H1 (cell line): ENCODE results near the gene PDIA5. TPM values are rescaled to one million over a fixed set of nuclear protein-coding genes. Genes with fewer than 3 reads are reported as not detected.

ENCODE experiments used
- CHD7 ChIP-seq: fragments of 300-600 bp; sonication (generic); IDR thresholded peaks from 2 replicates; pipeline ENCODE4 v1.7.1; 2012; ENCODE audit warnings: low read length, moderate library complexity, mild to moderate bottlenecking, inconsistent platforms; ENCODE audit not compliant: insufficient replicate concordance
- EZH2 ChIP-seq: fragments of 200-600 bp; sonication (generic); IDR thresholded peaks from 2 replicates; pipeline ENCODE4 v1.7.1; 2012; ENCODE audit warnings: low read depth, mild to moderate bottlenecking, moderate library complexity, low read length, inconsistent platforms; ENCODE audit not compliant: severe bottlenecking
- FOSL1 ChIP-seq: IDR thresholded peaks from 2 replicates; pipeline ENCODE4 v1.6.1; 2011; ENCODE audit warnings: mild to moderate bottlenecking, low read depth, low read length, moderate library complexity; ENCODE audit not compliant: insufficient read depth
- RBBP5 ChIP-seq: IDR thresholded peaks from 2 replicates; pipeline ENCODE4 v1.7.1; 2012; ENCODE audit warnings: low read depth, mild to moderate bottlenecking, inconsistent platforms, low read length, moderate library complexity, borderline replicate concordance
- USF2 ChIP-seq: IDR thresholded peaks from 2 replicates; pipeline ENCODE4 v1.6.1; 2011; ENCODE audit warnings: low read length, improper control_type of control experiment
- polyA plus RNA-seq, 7 experiments: library from polyadenylated mRNA; depleted of rRNA in 3 of 7; stranded (reverse) in 5 of 7; unstranded in 2 of 7; fragments of >200 nt in 5 of 7; fragments of 200-250 nt in 2 of 7; gene quantifications; 1 replicate in 5 of 7; 2 replicates in 1 of 7; 4 replicates in 1 of 7; pipeline versions ENCODE4 v1.2.1 to v1.2.3, GENCODE V29; 2011 to 2013; ENCODE audit warnings: missing spikeins in 2 of 7, mixed read lengths in 2 of 7
- total RNA-seq: library from RNA; stranded (reverse); fragmentation: NEBNext Ultra II Directional; extraction: Animal tissue kit (Norgen Biotek cat#: 25700); gene quantifications from 2 replicates; pipeline ENCODE4 v1.2.1, GENCODE V29; 2021

Gene PDIA5
- total and polyA plus RNA-seq, 2 of the 8 experiments (the other 6 are each of a cell fraction or from before 2014, with no cell fraction given), result 18.2 to 32.8 TPM

- no peak for TF ChIP-seq CHD7
- no peak for TF ChIP-seq FOSL1
- TF ChIP-seq EZH2, result no peak
- no peak for TF ChIP-seq USF2
- no peak for TF ChIP-seq RBBP5
Observed at GRCh38 chr3:123158899-123159390, 92.1 kb downstream of the PDIA5 start (continued).
